Psoas muscle (tissue), 8 donors: ENCODE results near the gene INTS11. TPM values are rescaled to one million over a fixed set of nuclear protein-coding genes. Genes with fewer than 3 reads are reported as not detected.
A peak's percentile ranks its signal among the peaks of the same experiment; 100 is the strongest.

Source experiments
- ATAC-seq, 4 donors: fragments of 200-7000 bp; cut with Tn5 transposase; one replicate each; pipeline ENCODE4 v1.9.1; 2020; ENCODE audit warnings: moderate library complexity in 3 of 4, mild to moderate bottlenecking in 2 of 4
- DNase-seq, 2 donors: peaks; one replicate each; pipeline ENCODE4 v3.0.0-alpha.2; 2020
- H3K27ac ChIP-seq: fragments of 200-600 bp; one replicate; pipeline ENCODE4 v1.8.0; 2022
- H3K27me3 ChIP-seq, 3 donors: fragments of 200-600 bp in 1 of 3; one replicate each; pipeline versions ENCODE4 v1.6.1 to v1.8.0; 2013 to 2022; ENCODE audit warnings: low read length in 2 of 3, mild to moderate bottlenecking in 2 of 3, moderate library complexity in 1 of 3; ENCODE audit not compliant: insufficient read depth in 3 of 3
- H3K36me3 ChIP-seq, 2 donors: fragments of 200-600 bp in 1 of 2; one replicate each; pipeline versions ENCODE4 v1.6.1 to v1.8.0; 2013 to 2022; ENCODE audit warnings: low read depth in 1 of 2, mild to moderate bottlenecking in 1 of 2, moderate library complexity in 1 of 2; ENCODE audit not compliant: insufficient read depth in 1 of 2
- H3K4me1 ChIP-seq: fragments of 200-600 bp; one replicate; pipeline ENCODE4 v1.8.0; 2022
- H3K4me3 ChIP-seq: fragments of 200-600 bp; one replicate; pipeline ENCODE4 v1.8.0; 2022; ENCODE audit warnings: mild to moderate bottlenecking
- H3K9me3 ChIP-seq: fragments of 200-600 bp; one replicate; pipeline ENCODE4 v1.8.0; 2022
- CTCF ChIP-seq: fragments of 200-600 bp; IDR thresholded peaks from one replicate; pipeline ENCODE4 v1.8.0; 2022; ENCODE audit warnings: antibody characterized with exemption
- WGBS, 3 donors: extraction: QIAGEN DNeasy Blood & Tissue Kit; methylation state at CpG; one replicate each; pipeline versions ENCODE4 v1.1.6 to v1.1.7; 2013; 5-methylcytosine and 5-hydroxymethylcytosine counted together
- intact Hi-C, 2 donors: fragments of 100-400 bp; cut with DNase I; formaldehyde crosslinking; loops; one replicate each; pipeline versions ENCODE4 v1.11.0 to v1.14.2; 2022
- polyA plus RNA-seq, 3 donors: library from polyadenylated mRNA; stranded (reverse); fragments of 200-250 nt; gene quantifications; one replicate each; pipeline ENCODE4 v1.2.3, GENCODE V29; 2013
- total RNA-seq, 4 donors: library from RNA; stranded (reverse); fragmentation: NEBNext Ultra II Directional in 2 of 4; extraction: Animal tissue kit (Norgen Biotek cat#: 25700) in 2 of 4; gene quantifications; one replicate each; pipeline versions ENCODE4 v1.2.1 to v1.2.4, GENCODE V29; 2021 to 2023
- donor health status: healthy with polysubstance abuse.
- donor health status: DM: no; HTN: no; CAD: no; lungs with moderate emphysema.
- donor health status: Bipolar disorder and iron deficiency.
- donor health status: healthy.
- donor health status: DM: yes; HTN: yes; CAD: no.
- donor health status: DM: no; HTN: no; CAD: no.
- donor health status: DM: no; HTN: no; CAD: no.
- donor health status: DM: yes; HTN: yes; CAD: no.

The INTS11 gene
- total and polyA plus RNA-seq, 7 donors, result 55.6 to 80.8 (median 71.2) TPM

GRCh38 chr1:1286313-1287261 is 37.9 kb downstream of the INTS11 start:
- H3K27ac ChIP-seq, result no peak overlapping the region
- no peak overlapping the region for H3K4me3 ChIP-seq
- peak in 1 of 2 donors; percentile 49 for DNase-seq
- no peaks in the 10 kb centered on the region for H3K36me3 ChIP-seq
- 45 to 64% (median 51%) methylated on average over 43 to 50 of the region's 50 CpGs for WGBS, 3 donors
- no peak for TF ChIP-seq CTCF
- no peaks in the 10 kb centered on the region for H3K9me3 ChIP-seq
- peaks cover 0 to 33% (median 4%) of the 10 kb centered on the region in 3 donors for H3K27me3 ChIP-seq
- ATAC-seq, result no peak
- no peaks in the 10 kb centered on the region for H3K4me1 ChIP-seq
- intact Hi-C loops, result no loop called here

- Histone ChIP-seq H3K4me1 (no peaks in the 10 kb centered on the region), H3K27ac (no peak overlapping the region), H3K36me3 (no peaks in the 10 kb centered on the region), H3K27me3 (peaks cover 0 to 33% (median 4%) of the 10 kb centered on the region in 3 donors), H3K4me3 (no peak overlapping the region), H3K9me3 (no peaks in the 10 kb centered on the region)
- 48 to 57% (median 57%) methylated on average over 21 to 37 of the region's 37 CpGs for WGBS, 3 donors
- DNase-seq (peak in 1 of 2 donors; percentile 47), ATAC-seq (no peak)
- intact Hi-C loops, result no loop called here
- no peak for TF ChIP-seq CTCF
Measured at GRCh38 chr1:1285611-1286311, 38.7 kb downstream of the INTS11 start.

- DNase-seq (peak in 1 of 2 donors; percentile 46), ATAC-seq (no peak)
- H3K9me3 ChIP-seq, result no peaks in the 10 kb centered on the region
- no peak overlapping the region for H3K4me3 ChIP-seq
- no peaks in the 10 kb centered on the region for H3K36me3 ChIP-seq
- intact Hi-C loops, result no loop called here
- peaks cover 0 to 33% (median 4%) of the 10 kb centered on the region in 3 donors for H3K27me3 ChIP-seq
- TF ChIP-seq CTCF, result no peak
- no peak overlapping the region for H3K27ac ChIP-seq
- no peaks in the 10 kb centered on the region for H3K4me1 ChIP-seq
- 76 to 87% (median 81%) methylated on average over 15 to 22 of the region's 22 CpGs for WGBS, 3 donors
Measured at GRCh38 chr1:1285102-1285571, 39.3 kb downstream of the INTS11 start.

- DNase-seq (peak in 1 of 2 donors; percentile 45), ATAC-seq (no peak)
- Histone ChIP-seq H3K4me1 (no peaks in the 10 kb centered on the region), H3K36me3 (no peaks in the 10 kb centered on the region), H3K9me3 (no peaks in the 10 kb centered on the region), H3K4me3 (no peak overlapping the region), H3K27ac (no peak overlapping the region), H3K27me3 (peaks cover 0 to 33% (median 4%) of the 10 kb centered on the region in 3 donors)
- 77 to 80% (median 78%) methylated on average over 26 to 32 of the region's 32 CpGs for WGBS, 3 donors
- intact Hi-C loops, result no loop called here
- no peak for TF ChIP-seq CTCF
Measured at GRCh38 chr1:1284221-1285101, 40.0 kb downstream of the INTS11 start.
